Neural cell (in vitro differentiated cells): ENCODE measurements around the gene DPF3.

Experiments used
- CTCF ChIP-seq: fragments of 450-650 bp; IDR thresholded peaks from 2 replicates; pipeline ENCODE4 v1.5.1; 2014; ENCODE audit warnings: antibody characterized with exemption, mild to moderate bottlenecking, moderate library complexity; ENCODE audit not compliant: poor library complexity, severe bottlenecking
- EZH2 ChIP-seq: fragments of 200-600, 300-800 bp; shearing (Covaris generic), sonication (generic); IDR thresholded peaks from 2 replicates; pipeline ENCODE4 v1.6.1; 2014; ENCODE audit warnings: antibody characterized with exemption, low read length, borderline replicate concordance, mild to moderate bottlenecking; ENCODE audit not compliant: insufficient read depth, poor library complexity, severe bottlenecking
- MXI1 ChIP-seq: fragments of 450-650 bp; conservative IDR thresholded peaks from 2 replicates; pipeline ENCODE4 v1.6.1; 2014; ENCODE audit warnings: antibody characterized with exemption, mild to moderate bottlenecking; ENCODE audit not compliant: poor library complexity, severe bottlenecking
- POLR2AphosphoS5 ChIP-seq: IDR thresholded peaks from 2 replicates; pipeline ENCODE4 v1.6.1; 2012
- RAD21 ChIP-seq: fragments of 450-650 bp; conservative IDR thresholded peaks from 2 replicates; pipeline ENCODE4 v1.6.1; 2014; ENCODE audit warnings: antibody characterized with exemption, mild to moderate bottlenecking, moderate library complexity
- REST ChIP-seq: IDR thresholded peaks from 2 replicates; pipeline ENCODE4 v1.6.1; 2012; ENCODE audit warnings: borderline replicate concordance

DNA sequence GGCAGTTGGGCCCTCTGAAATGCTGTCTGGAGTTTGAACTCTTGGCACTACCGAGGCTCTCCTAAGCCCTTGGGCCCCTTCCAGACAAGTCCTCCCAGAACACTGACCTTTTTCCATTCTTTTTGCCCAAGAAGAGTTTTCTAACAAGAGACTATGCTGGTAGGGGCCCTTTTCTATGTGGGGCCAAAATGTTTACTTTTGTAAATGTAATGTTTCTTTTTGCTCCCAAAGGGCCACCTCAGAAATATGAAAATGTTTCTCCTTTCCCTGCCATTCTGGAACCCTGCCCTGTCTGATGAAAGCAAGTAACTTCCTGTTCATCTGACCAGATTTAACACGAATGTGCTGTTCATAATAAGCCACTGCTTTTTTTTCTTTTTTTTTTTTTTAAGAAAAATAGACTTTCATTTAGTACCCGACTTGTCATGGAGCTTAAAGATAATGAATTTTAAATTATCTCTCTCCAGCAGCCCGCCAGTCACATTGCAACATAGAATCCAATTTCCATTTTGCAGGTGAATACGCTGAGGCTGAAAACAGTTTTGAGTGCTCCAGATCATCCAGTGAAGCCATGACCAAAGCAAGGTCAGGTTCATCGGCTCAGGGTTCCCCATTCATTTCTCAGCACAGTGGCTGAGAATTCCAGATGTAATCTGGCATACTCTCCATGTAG, 169.9 kb downstream of the DPF3 start:
- TF ChIP-seq CTCF (no peak), EZH2 (no peak), MXI1 (no peak), RAD21 (no peak), REST (no peak), POLR2AphosphoS5 (no peak)
